HepG2 (cell line): ENCODE data around the gene MRPL2. TPM values are rescaled to one million over a fixed set of nuclear protein-coding genes. Genes with fewer than 3 reads are reported as not detected.

Source experiments
- CREB1 ChIP-seq, 2 experiments: fragments of 450-650 bp in 1 of 2; IDR thresholded peaks; 2 replicates each; pipeline ENCODE4 v1.6.1; 2016 to 2017; ENCODE audit warnings: control low read depth in 1 of 2, mild to moderate bottlenecking in 1 of 2, missing compliant biosample characterization in 1 of 2, missing genetic modification characterization in 1 of 2
- KDM5A ChIP-seq: fragments of 200-600 bp; sonication (generic); IDR thresholded peaks from 2 replicates; pipeline ENCODE4 v1.7.0; 2018; ENCODE audit warnings: antibody characterized with exemption, mild to moderate bottlenecking, low read length, borderline replicate concordance
- KLF9 ChIP-seq: IDR thresholded peaks from 2 replicates; pipeline ENCODE4 v1.6.1; 2016; ENCODE audit warnings: low read depth
- MLLT10 ChIP-seq: sonication (generic); formaldehyde crosslinking; IDR thresholded peaks from 2 replicates; pipeline ENCODE4 v1.4.0; 2020; ENCODE audit warnings: missing genetic modification reagents
- NCOR1 ChIP-seq: fragments of 200-600 bp; sonication (generic); IDR thresholded peaks from 2 replicates; pipeline ENCODE4 v1.7.0; 2017; ENCODE audit warnings: antibody characterized with exemption, low read length, borderline replicate concordance
- ZNF20 ChIP-seq: sonication (generic); formaldehyde crosslinking; IDR thresholded peaks from 2 replicates; pipeline ENCODE4 v1.4.0; 2020; ENCODE audit warnings: mild to moderate bottlenecking, moderate library complexity, missing genetic modification reagents
- ZNF556 ChIP-seq: sonication (generic); formaldehyde crosslinking; IDR thresholded peaks from 2 replicates; pipeline ENCODE4 v1.4.0; 2020; ENCODE audit warnings: mild to moderate bottlenecking, missing genetic modification reagents, borderline replicate concordance
- polyA plus RNA-seq, 8 experiments: library from polyadenylated mRNA; depleted of rRNA in 3 of 8; stranded (reverse) in 7 of 8; unstranded in 1 of 8; fragments of >200 nt; fragmentation: Illumina TruSeq in 4 of 8; extraction: Trizol in 4 of 8; gene quantifications; 2 replicates each; pipeline versions ENCODE4 v1.2.1 to v1.2.3, GENCODE V29; 2011 to 2016; ENCODE audit warnings: low read depth in 4 of 8, missing spikeins in 1 of 8, mixed read lengths in 1 of 8; ENCODE audit not compliant: insufficient read depth in 1 of 8
- total RNA-seq, 5 experiments: library from RNA; depleted of rRNA; stranded (reverse); fragments of >200 nt; fragmentation: Illumina TruSeq; extraction: Trizol; gene quantifications; 2 replicates each; pipeline ENCODE4 v1.2.3, GENCODE V29; 2016; ENCODE audit warnings: low read depth in 1 of 5
- TF ChIP-seq, protein P1 (sequence below): sonication (generic); formaldehyde crosslinking; IDR thresholded peaks from 2 replicates; pipeline ENCODE4 v1.4.0; 2020; ENCODE audit warnings: low read depth, mild to moderate bottlenecking, missing genetic modification reagents
- TF ChIP-seq, protein P2 (sequence below): sonication (generic); formaldehyde crosslinking; IDR thresholded peaks from 2 replicates; pipeline ENCODE4 v1.5.1; 2020; ENCODE audit warnings: missing genetic modification reagents, mild to moderate bottlenecking, borderline replicate concordance

MRPL2 gene
- total and polyA plus RNA-seq, 2 of the 13 experiments (the other 11 are each of a cell fraction or from before 2014, with no cell fraction given) = 56.8 to 65.6 TPM

DNA sequence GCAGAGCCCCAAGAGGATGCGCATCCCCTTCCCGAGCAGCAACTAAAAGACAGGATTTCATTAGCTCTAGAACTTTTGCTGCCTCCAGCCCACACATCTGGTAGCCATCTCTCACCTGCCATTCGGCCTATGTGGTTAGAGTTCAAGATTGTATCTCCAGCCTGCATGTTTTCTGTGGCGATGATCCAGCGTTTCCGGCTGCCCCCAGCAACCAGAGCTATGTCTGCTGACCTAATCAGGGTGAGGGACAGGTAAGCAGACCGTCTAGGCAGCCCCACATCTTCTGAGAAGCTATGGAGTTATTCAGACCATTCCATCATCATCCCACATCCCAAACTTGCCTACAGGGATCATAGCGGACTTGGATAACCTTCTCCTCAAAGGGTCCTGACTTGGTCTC is 3.3 kb downstream of the MRPL2 start (continued):
- TF ChIP-seq KDM5A (no peak), ZNF20 (CRISPR knock-in tag) (no peak), ZNF556 (no peak), MLLT10 (CRISPR knock-in tag) (no peak), NCOR1 (no peak), KLF9 (no peak), CREB1 (IDR thresholded peaks at IDR 0.05) (no peak), CREB1 (CRISPR knock-in tag; IDR thresholded peaks at IDR 0.05) (no peak)
- TF ChIP-seq, protein P1, sequence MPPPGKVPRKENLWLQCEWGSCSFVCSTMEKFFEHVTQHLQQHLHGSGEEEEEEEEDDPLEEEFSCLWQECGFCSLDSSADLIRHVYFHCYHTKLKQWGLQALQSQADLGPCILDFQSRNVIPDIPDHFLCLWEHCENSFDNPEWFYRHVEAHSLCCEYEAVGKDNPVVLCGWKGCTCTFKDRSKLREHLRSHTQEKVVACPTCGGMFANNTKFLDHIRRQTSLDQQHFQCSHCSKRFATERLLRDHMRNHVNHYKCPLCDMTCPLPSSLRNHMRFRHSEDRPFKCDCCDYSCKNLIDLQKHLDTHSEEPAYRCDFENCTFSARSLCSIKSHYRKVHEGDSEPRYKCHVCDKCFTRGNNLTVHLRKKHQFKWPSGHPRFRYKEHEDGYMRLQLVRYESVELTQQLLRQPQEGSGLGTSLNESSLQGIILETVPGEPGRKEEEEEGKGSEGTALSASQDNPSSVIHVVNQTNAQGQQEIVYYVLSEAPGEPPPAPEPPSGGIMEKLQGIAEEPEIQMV (CRISPR knock-in tag) = no peak
- TF ChIP-seq, protein P2, sequence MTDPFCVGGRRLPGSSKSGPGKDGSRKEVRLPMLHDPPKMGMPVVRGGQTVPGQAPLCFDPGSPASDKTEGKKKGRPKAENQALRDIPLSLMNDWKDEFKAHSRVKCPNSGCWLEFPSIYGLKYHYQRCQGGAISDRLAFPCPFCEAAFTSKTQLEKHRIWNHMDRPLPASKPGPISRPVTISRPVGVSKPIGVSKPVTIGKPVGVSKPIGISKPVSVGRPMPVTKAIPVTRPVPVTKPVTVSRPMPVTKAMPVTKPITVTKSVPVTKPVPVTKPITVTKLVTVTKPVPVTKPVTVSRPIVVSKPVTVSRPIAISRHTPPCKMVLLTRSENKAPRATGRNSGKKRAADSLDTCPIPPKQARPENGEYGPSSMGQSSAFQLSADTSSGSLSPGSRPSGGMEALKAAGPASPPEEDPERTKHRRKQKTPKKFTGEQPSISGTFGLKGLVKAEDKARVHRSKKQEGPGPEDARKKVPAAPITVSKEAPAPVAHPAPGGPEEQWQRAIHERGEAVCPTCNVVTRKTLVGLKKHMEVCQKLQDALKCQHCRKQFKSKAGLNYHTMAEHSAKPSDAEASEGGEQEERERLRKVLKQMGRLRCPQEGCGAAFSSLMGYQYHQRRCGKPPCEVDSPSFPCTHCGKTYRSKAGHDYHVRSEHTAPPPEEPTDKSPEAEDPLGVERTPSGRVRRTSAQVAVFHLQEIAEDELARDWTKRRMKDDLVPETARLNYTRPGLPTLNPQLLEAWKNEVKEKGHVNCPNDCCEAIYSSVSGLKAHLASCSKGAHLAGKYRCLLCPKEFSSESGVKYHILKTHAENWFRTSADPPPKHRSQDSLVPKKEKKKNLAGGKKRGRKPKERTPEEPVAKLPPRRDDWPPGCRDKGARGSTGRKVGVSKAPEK (CRISPR knock-in tag) = no peak
- TF ChIP-seq, all 625 proteins: peak for 0
